Stimulated activated CD4-positive, alpha-beta T cell treated with anti-CD3 and anti-CD28 coated beads, Interleukin-4, amount 100 ng/mL, for 1 hour (primary cell): ENCODE results near the gene LZTS2.

Experiments
- DNase-seq: peaks from one replicate; pipeline ENCODE4 v3.0.0-alpha.2; 2020

LZTS2 gene

DNA sequence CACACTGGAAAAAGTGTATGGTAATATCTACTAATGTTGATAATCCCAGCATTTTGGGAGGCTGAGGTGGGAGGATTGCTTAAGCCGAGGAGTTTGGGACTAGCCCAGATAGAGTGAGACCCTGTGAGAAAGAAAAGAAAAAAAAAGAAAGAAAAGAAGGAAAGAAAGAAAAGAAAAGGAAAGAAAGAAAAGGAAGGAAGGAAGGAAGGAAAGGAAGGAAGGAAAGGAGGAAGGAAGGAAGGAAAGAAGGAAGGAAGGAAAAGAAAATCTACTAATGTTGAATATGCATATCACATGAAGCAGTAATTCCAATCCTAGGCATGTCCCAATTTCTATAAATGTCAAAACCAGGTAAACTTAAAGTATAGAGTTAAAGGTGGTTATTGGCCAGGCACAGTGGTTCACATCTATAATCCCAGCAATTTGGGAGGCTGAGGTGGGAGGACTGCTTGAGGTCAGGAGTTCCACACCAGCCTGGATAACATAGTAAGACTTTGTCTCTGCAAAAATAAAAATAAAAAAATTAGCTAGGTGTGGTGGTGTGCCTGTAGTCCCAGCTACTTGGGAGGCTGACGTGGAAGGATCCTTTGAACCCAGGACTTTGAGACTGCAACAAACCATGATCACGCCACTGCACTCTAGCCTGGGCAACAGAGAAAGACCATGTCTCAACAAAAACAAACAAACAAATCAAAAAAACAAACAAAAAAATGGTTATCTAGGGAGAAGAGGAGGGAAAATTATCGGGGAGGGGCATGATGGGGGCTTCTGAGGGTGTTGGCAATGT is 57.0 kb downstream of the LZTS2 start:
- DNase-seq: no peak
